ENCODE measurements around the gene STK35.
"Not testable (repeated sequence)": the region's sequence is repeated elsewhere in the genome, so short reads cannot be mapped to it uniquely, and the experiment has no call there.

Gene STK35

DNA sequence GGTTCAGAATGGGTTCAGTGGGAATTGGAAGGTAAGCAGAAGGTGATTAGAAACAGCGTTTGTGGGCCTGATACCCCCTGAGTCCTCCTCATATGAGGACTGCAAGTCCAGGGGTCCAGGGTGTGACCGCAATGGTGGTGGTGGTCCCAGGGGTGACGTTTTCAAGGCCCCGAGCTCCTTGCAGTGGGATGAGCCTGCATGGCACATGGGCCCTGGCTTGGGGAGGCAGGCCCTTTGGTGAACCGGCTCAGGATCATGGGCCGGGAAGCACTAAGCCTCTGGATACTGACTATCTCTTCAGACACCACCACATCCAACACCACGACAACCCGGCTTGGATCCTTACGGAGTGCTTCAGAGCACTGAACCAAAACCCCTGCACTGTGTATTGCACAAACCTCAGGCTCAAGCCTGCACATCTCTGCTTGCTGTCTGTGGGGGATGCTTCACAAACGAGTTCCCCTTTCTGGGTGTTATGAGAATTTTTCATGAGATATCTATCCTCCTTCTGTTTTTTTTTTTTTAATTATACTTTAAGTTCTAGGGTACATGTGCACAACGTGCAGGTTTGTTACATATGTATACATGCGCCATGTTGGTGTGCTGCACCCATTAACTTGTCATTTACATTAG lies 67.9 kb downstream of the STK35 start:
- no peak for DNase-seq (ENCODE audit: low spot score)
- TF ChIP-seq, protein P1, sequence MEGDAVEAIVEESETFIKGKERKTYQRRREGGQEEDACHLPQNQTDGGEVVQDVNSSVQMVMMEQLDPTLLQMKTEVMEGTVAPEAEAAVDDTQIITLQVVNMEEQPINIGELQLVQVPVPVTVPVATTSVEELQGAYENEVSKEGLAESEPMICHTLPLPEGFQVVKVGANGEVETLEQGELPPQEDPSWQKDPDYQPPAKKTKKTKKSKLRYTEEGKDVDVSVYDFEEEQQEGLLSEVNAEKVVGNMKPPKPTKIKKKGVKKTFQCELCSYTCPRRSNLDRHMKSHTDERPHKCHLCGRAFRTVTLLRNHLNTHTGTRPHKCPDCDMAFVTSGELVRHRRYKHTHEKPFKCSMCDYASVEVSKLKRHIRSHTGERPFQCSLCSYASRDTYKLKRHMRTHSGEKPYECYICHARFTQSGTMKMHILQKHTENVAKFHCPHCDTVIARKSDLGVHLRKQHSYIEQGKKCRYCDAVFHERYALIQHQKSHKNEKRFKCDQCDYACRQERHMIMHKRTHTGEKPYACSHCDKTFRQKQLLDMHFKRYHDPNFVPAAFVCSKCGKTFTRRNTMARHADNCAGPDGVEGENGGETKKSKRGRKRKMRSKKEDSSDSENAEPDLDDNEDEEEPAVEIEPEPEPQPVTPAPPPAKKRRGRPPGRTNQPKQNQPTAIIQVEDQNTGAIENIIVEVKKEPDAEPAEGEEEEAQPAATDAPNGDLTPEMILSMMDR (IDR thresholded peaks at IDR 0.05; ENCODE audit: extremely low read depth, missing control alignments): no peak

DNA sequence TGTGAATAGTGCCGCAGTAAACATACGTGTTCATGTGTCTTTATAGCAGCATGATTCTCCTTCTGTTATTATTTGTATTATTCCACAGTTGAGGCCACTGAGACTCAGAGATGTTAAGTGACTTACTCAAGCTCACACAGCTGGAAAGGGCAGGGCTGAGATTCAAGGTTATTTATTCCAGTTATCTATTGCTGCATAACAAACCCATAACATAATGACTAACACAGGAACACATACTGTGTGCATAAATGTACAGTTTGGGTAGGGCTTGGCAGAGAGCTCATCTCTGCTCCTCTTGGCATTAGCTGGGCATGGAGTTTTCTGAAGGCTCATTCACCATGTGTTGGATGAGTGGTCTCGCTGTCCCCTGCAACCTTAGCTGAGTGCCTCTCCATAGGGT lies 68.8 kb downstream of the STK35 start:
- DNase-seq (ENCODE audit: low spot score): no peak
- TF ChIP-seq, protein P1 (IDR thresholded peaks at IDR 0.05; ENCODE audit: extremely low read depth, missing control alignments): no peak

DNA sequence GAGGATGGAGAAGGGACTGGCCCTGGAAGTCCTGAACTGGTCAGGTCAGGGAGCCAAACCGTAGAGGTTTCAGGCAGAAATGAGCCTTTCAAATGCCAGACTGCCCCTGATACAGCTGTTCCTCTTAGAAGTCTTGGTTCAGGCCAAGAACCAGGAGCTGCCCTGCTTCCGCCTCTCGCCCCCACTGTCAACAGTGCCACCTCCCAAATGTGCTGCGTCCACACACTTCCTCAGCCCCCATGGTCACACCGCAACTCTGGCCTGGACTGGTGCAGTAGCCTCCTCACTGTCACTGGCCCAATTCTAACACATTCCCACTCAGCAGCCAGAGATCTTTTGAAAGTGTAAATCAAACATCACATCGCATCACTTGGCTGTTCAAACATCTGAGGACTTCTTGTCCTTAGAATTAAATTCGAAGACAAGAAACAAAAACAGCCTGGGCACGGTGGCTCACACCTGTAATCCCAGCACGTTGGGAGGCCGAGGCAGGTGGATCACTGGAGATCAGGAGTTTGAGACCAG lies 69.7 kb downstream of the STK35 start:
- DNase-seq (ENCODE audit: low spot score): no peak
- TF ChIP-seq, protein P1 (IDR thresholded peaks at IDR 0.05; ENCODE audit: extremely low read depth, missing control alignments): no peak

DNA sequence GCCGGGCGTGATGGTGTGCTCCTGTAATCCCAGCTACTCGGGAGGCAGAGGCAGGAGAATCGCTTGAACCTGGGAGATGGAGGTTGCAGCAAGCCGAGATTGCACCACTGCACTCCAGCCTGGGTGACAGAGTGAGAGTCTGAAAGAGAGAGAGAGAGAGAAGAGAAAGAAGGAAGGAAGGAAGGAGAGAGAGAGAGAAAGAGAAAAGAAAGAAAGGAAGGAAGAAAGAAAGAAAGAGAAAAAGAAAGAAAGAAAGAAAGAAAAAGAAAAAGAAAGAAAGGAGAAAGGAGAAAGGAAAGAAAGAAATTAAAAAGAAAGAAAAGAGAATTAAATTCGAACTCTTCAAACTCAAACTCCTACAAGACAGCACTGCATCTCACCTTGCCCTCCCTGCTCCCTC lies 70.2 kb downstream of the STK35 start:
- DNase-seq (ENCODE audit: low spot score): not testable (repeated sequence)

DNA sequence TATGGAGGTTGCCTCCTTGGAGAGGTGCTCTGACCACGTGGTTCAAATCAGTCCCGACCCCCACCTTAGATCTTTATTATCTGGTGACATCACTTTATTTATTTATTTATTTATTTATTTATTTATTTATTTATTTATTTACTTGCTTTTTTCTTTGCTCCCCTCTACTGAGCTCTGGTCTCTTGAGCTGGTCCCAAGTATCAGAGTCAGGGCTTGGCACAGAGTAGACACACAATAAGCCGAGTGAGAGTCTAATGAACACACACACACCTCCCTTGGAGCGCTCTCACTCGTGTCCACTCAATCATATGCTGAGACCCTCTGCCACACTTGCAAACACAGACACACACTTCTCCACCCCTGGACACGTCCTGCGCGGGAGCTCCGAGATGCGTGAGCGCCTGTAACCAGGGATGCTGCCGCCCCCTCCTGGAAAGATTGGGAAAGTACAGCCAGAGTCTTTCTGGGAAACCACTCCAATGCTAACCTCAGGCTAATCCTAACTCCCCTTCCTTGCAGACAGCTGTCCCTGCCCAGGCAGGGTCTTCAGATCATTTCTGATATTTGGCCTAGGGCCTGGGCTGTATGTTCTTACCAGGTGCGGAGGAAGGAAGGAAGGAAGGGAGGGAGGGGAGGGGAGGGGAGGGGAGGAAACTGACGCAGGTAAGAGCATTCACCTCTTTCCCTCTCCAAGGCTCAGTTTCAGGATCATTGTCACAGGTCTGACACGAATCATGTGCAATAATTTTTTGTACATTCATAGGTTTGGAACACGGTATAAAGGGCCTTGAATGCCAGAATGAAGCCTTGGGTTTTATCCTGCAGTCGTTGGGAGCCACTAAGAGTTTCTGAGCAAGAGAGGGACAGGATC lies 70.9 kb downstream of the STK35 start:
- DNase-seq (ENCODE audit: low spot score): peak; percentile 79
- TF ChIP-seq, protein P1 (IDR thresholded peaks at IDR 0.05; ENCODE audit: extremely low read depth, missing control alignments): peak; percentile 90

DNA sequence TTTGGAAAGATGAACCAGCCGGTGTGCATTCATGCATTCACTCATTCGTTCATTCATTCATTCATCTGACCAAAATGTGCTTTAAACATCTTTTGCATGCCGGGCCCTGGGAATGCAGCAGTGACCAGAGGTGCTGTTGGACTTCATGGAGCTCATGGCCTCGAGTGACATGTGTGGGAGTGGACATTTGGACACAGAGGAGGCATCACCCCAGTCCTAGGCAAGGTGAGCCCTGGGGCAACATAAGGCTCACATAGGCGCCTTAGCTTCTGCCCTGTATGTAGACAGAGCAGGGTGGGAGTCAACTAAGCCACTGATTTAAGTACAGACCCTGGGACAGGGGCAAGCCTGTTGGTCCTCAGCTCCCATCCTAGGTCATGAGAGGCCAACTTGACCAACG lies 71.6 kb downstream of the STK35 start:
- DNase-seq (ENCODE audit: low spot score): no peak
- TF ChIP-seq, protein P1 (IDR thresholded peaks at IDR 0.05; ENCODE audit: extremely low read depth, missing control alignments): no peak

DNA sequence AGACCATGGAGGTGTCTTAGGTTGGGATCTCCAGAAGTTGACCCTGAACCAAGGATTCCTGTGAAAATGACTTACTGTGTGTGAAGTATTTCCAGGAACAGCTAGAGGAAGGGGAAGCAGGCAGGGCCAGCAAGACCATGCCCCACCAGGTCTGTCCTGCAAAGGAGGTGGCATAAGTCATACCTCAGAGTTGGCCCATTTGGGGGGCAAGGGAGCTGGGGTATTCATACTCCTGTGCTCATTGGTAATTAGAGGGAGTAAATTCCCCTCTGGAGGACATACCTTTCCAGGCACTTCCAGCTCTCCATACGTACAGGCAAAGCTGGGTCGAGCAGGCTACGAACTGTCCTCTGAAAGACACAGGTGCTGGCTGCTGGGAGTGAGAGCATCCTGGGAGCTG lies 72.4 kb downstream of the STK35 start:
- TF ChIP-seq, protein P1 (IDR thresholded peaks at IDR 0.05; ENCODE audit: extremely low read depth, missing control alignments): no peak
- no peak for DNase-seq (ENCODE audit: low spot score)
